BE2C (cell line): Measurements from ENCODE around the gene C9orf50.

Experiments
- DNase-seq: peaks from one replicate; pipeline ENCODE4 v3.0.0-alpha.2; 2020
- H3K27me3 ChIP-seq: fragments of 250-450 bp; sonication (Bioruptor Pico); 2 replicates; pipeline ENCODE4 v1.5.1; 2020; ENCODE audit warnings: mild to moderate bottlenecking
- H3K36me3 ChIP-seq: fragments of 250-450 bp; sonication (Bioruptor Pico); 2 replicates; pipeline ENCODE4 v1.5.1; 2020; ENCODE audit warnings: mild to moderate bottlenecking
- H3K4me1 ChIP-seq: fragments of 250-450 bp; sonication (Bioruptor Pico); 2 replicates; pipeline ENCODE4 v1.5.1; 2020
- H3K4me3 ChIP-seq: 2 replicates; pipeline ENCODE4 v1.5.1; 2011; ENCODE audit warnings: low read depth, low read length
- H3K9me3 ChIP-seq: fragments of 250-450 bp; sonication (Bioruptor Pico); 2 replicates; pipeline ENCODE4 v1.5.1; 2020
- TF ChIP-seq, protein P1 (sequence below): IDR thresholded peaks from 2 replicates; pipeline ENCODE4 v1.5.1; 2012; ENCODE audit warnings: mild to moderate bottlenecking, low read depth, low read length

C9orf50 gene

GRCh38 chr9:129646654-129647053 lies 25.8 kb upstream of the C9orf50 start:
- H3K4me1 ChIP-seq: peaks cover 6% of the 10 kb centered on the region; the same call in 1 of the 2 replicates
- TF ChIP-seq, protein P1, sequence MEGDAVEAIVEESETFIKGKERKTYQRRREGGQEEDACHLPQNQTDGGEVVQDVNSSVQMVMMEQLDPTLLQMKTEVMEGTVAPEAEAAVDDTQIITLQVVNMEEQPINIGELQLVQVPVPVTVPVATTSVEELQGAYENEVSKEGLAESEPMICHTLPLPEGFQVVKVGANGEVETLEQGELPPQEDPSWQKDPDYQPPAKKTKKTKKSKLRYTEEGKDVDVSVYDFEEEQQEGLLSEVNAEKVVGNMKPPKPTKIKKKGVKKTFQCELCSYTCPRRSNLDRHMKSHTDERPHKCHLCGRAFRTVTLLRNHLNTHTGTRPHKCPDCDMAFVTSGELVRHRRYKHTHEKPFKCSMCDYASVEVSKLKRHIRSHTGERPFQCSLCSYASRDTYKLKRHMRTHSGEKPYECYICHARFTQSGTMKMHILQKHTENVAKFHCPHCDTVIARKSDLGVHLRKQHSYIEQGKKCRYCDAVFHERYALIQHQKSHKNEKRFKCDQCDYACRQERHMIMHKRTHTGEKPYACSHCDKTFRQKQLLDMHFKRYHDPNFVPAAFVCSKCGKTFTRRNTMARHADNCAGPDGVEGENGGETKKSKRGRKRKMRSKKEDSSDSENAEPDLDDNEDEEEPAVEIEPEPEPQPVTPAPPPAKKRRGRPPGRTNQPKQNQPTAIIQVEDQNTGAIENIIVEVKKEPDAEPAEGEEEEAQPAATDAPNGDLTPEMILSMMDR: no peak
- no peaks in the 10 kb centered on the region for H3K9me3 ChIP-seq
- H3K4me3 ChIP-seq: no peak overlapping the region
- no peak for DNase-seq
- H3K36me3 ChIP-seq: no peaks in the 10 kb centered on the region
- H3K27me3 ChIP-seq: no peaks in the 10 kb centered on the region

DNA sequence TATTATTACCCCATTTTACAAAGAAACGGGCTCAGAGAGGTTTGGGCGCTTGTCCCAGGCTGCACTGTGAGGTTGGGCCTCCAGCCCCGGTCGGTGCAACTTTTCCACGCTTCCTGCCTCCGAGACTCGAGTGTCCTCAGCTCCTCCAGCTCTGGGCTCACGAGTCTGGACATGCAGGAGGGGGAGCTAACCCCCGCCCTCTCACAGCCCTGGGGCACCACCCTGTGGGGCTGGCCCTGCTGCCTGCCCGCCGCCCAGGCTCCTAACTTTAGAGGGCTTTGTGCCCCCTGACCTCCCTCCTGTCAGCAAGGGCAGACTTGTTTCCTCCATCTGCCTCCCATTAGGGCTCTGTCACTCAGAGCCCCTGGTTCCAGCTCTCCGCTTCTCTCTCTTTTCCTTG lies 25.4 kb upstream of the C9orf50 start:
- TF ChIP-seq, protein P1: no peak
- no peaks in the 10 kb centered on the region for H3K36me3 ChIP-seq
- H3K27me3 ChIP-seq: no peaks in the 10 kb centered on the region
- H3K4me3 ChIP-seq: no peak overlapping the region
- DNase-seq: no peak
- H3K9me3 ChIP-seq: no peaks in the 10 kb centered on the region
- H3K4me1 ChIP-seq: peaks cover 6% of the 10 kb centered on the region; the same call in 1 of the 2 replicates

DNA sequence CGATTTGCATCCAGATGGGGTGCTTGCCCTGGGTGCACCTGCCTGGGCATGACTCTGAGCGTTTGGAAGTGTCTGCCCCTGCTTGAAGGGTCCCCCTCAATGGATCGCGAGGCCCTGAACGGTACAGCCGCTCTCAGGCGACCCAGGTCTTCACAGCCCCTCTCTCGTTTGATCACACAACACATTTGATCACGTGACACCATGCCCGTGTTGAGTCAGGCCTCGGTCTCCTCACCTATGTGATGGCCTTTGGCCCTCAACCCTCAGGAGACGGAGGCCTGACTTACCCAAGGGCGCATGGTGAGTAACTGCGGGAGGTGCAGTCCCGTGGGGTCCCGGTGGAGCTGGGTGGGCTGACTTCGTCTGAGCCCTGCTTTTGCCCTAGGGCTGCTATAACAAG lies 24.0 kb upstream of the C9orf50 start:
- H3K27me3 ChIP-seq: no peaks in the 10 kb centered on the region
- no peak for DNase-seq
- no peaks in the 10 kb centered on the region for H3K9me3 ChIP-seq
- TF ChIP-seq, protein P1: no peak
- no peaks in the 10 kb centered on the region for H3K36me3 ChIP-seq
- H3K4me3 ChIP-seq: no peak overlapping the region
- H3K4me1 ChIP-seq: peaks cover 6% of the 10 kb centered on the region

DNA sequence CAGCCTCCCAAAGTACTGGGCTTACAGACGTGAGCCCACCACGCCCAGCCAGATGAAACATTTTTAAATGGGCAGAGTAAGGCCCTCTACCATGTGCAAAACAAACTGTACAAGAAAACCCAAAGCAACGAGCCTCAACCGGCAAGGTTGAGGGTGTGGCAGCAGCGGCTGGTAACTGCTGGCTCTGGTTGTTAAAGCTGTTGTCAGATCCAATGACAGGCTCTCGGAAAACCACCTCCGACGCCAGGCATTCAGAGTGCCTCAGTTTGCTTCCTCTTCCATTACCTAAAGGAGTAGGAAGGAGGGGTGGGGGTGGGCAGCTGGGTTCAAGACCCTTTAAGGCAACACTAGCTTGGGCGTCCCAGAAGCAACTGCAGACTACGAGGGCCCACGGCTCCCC lies 23.5 kb upstream of the C9orf50 start:
- TF ChIP-seq, protein P1: no peak
- Histone ChIP-seq H3K4me3 (no peak overlapping the region), H3K27me3 (no peaks in the 10 kb centered on the region), H3K36me3 (peaks cover 2% of the 10 kb centered on the region), H3K4me1 (peaks cover 6% of the 10 kb centered on the region), H3K9me3 (no peaks in the 10 kb centered on the region)
- no peak for DNase-seq

DNA sequence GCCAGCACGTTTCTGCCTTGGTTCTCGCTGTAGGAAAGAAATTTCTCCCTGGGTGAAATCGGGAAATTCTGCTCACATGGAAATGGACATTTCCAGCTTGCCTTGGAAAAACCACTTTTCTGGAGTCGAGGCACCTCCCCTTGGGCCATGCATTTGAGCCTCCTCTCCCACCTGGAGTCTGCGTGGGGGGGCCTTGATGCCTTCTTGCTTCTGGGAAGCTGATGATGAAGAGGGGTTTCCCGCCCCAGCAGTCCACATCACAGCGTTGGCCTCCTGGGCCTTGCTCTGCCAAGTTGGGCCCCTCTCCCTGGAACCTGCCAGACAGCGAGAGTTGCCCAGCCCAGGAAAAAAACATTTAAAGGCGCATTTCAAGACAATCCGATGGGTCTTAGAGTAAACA lies 22.8 kb upstream of the C9orf50 start:
- TF ChIP-seq, protein P1: no peak

GRCh38 chr9:129641750-129642585 lies 21.1 kb upstream of the C9orf50 start, which contains the start of gene ASB6:
TSS of gene ASB6 (minus strand) at chr9:129642151. CDS start at chr9:129641999, 152 bp downstream.
- Histone ChIP-seq H3K9me3 (no peaks in the 10 kb centered on the region), H3K27me3 (no peaks in the 10 kb centered on the region), H3K4me1 (peaks cover 10% of the 10 kb centered on the region), H3K4me3 (peak within 1 kb of the TSS; percentile 97), H3K36me3 (peaks cover 26% of the 10 kb centered on the region)
- TF ChIP-seq, protein P1: peak; percentile 70
- DNase-seq: peak; percentile 99

More for the DNA sequence above, 22.8 kb upstream of the C9orf50 start:
- no peak overlapping the region for H3K4me3 ChIP-seq
- H3K4me1 ChIP-seq: peaks cover 10% of the 10 kb centered on the region
- H3K9me3 ChIP-seq: no peaks in the 10 kb centered on the region
- no peaks in the 10 kb centered on the region for H3K27me3 ChIP-seq
- no peak for DNase-seq
- peaks cover 9% of the 10 kb centered on the region for H3K36me3 ChIP-seq
